Hepatocyte (in vitro differentiated cells): ENCODE data around the gene KNDC1. TPM values are rescaled to one million over a fixed set of nuclear protein-coding genes. Genes with fewer than 3 reads are reported as not detected.

Experiments used
- DNase-seq: peaks from one replicate; pipeline ENCODE4 v3.0.0-alpha.2; 2016; ENCODE audit warnings: low spot score
- H2AFZ ChIP-seq: fragments of 200-600 bp; sonication (generic); 2 replicates; pipeline ENCODE4 v1.6.0; 2016; ENCODE audit warnings: antibody characterized with exemption, mild to moderate bottlenecking
- H3K27ac ChIP-seq: fragments of 200-600 bp; sonication (generic); 2 replicates; pipeline ENCODE4 v1.5.1; 2016; ENCODE audit warnings: mild to moderate bottlenecking
- H3K27me3 ChIP-seq: fragments of 200-600 bp; sonication (generic); 2 replicates; pipeline ENCODE4 v1.6.1; 2016
- H3K36me3 ChIP-seq: fragments of 200-600 bp; sonication (generic); replicated peaks from 2 replicates; pipeline ENCODE4 v1.5.1; 2016; ENCODE audit warnings: low read depth; ENCODE audit not compliant: insufficient read depth
- H3K4me1 ChIP-seq: fragments of 200-600 bp; sonication (generic); 2 replicates; pipeline ENCODE4 v1.5.1; 2016; ENCODE audit warnings: mild to moderate bottlenecking, moderate library complexity; ENCODE audit not compliant: insufficient read depth
- H3K4me2 ChIP-seq: fragments of 200-600 bp; sonication (generic); 2 replicates; pipeline ENCODE4 v1.6.0; 2016
- H3K4me3 ChIP-seq: fragments of 200-600 bp; sonication (generic); 2 replicates; pipeline ENCODE4 v1.5.1; 2016; ENCODE audit warnings: mild to moderate bottlenecking
- H3K79me2 ChIP-seq: fragments of 200-600 bp; sonication (generic); 2 replicates; pipeline ENCODE4 v1.6.0; 2017; ENCODE audit warnings: mild to moderate bottlenecking
- H3K9me2 ChIP-seq: fragments of 200-600 bp; sonication (generic); replicated peaks from 2 replicates; pipeline ENCODE4 v1.6.0; 2017; ENCODE audit warnings: mild to moderate bottlenecking; ENCODE audit not compliant: insufficient read depth
- H3K9me3 ChIP-seq: fragments of 200-600 bp; sonication (generic); 2 replicates; pipeline ENCODE4 v1.5.1; 2016; ENCODE audit warnings: low read depth, mild to moderate bottlenecking
- H4K20me1 ChIP-seq: fragments of 200-600 bp; sonication (generic); 2 replicates; pipeline ENCODE4 v1.6.0; 2016; ENCODE audit warnings: mild to moderate bottlenecking; ENCODE audit not compliant: insufficient read depth, poor library complexity, severe bottlenecking
- EZH2 ChIP-seq: fragments of 200-600 bp; sonication (generic); IDR thresholded peaks from 2 replicates; pipeline ENCODE4 v1.6.1; 2016; ENCODE audit warnings: antibody characterized with exemption, mild to moderate bottlenecking, borderline replicate concordance
- EZH2phosphoT487 ChIP-seq: fragments of 200-600 bp; sonication (generic); IDR thresholded peaks from one replicate; pipeline ENCODE4 v1.6.1; 2018; ENCODE audit warnings: antibody characterized with exemption, mild to moderate bottlenecking, low read depth, moderate library complexity; ENCODE audit not compliant: unreplicated experiment, severe bottlenecking
- WGBS: methylation state at CpG from one replicate; pipeline ENCODE4 v1.1.6; 2016; ENCODE audit warnings: low lambda C conversion rate; ENCODE audit errors: missing lambda C conversion rate; 5-methylcytosine and 5-hydroxymethylcytosine counted together
- polyA plus RNA-seq: library from polyadenylated mRNA; unstranded; fragments of >200 nt; fragmentation: Nextera tagmentation; extraction: Ambion mirVana; gene quantifications from 2 replicates; pipeline ENCODE4 v1.2.1, GENCODE V29; 2016
- total RNA-seq: library from RNA; depleted of rRNA; stranded (reverse); fragments of >200 nt; gene quantifications from 2 replicates; pipeline ENCODE4 v1.2.3, GENCODE V29; 2014
- TF ChIP-seq, protein P1 (sequence below): fragments of 200-600 bp; sonication (generic); IDR thresholded peaks from 2 replicates; pipeline ENCODE4 v1.5.1; 2016; ENCODE audit warnings: antibody characterized with exemption, mild to moderate bottlenecking; ENCODE audit not compliant: poor library complexity

KNDC1 gene
- total and polyA plus RNA-seq, 2 experiments from 2014 or later = 3.8 to 4.3 TPM

- H3K27ac ChIP-seq = no peak overlapping the region
- no peaks in the 10 kb centered on the region for H3K9me2 ChIP-seq
- H4K20me1 ChIP-seq = no peaks in the 10 kb centered on the region
- H3K4me1 ChIP-seq = no peaks in the 10 kb centered on the region
- no peaks in the 10 kb centered on the region for H3K79me2 ChIP-seq
- H3K9me3 ChIP-seq = no peaks in the 10 kb centered on the region
- 98% methylated on average over 10 of the region's 10 CpGs for WGBS
- no peak for TF ChIP-seq EZH2phosphoT487
- no peak for TF ChIP-seq EZH2
- TF ChIP-seq, protein P1, sequence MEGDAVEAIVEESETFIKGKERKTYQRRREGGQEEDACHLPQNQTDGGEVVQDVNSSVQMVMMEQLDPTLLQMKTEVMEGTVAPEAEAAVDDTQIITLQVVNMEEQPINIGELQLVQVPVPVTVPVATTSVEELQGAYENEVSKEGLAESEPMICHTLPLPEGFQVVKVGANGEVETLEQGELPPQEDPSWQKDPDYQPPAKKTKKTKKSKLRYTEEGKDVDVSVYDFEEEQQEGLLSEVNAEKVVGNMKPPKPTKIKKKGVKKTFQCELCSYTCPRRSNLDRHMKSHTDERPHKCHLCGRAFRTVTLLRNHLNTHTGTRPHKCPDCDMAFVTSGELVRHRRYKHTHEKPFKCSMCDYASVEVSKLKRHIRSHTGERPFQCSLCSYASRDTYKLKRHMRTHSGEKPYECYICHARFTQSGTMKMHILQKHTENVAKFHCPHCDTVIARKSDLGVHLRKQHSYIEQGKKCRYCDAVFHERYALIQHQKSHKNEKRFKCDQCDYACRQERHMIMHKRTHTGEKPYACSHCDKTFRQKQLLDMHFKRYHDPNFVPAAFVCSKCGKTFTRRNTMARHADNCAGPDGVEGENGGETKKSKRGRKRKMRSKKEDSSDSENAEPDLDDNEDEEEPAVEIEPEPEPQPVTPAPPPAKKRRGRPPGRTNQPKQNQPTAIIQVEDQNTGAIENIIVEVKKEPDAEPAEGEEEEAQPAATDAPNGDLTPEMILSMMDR = no peak
- no peaks in the 10 kb centered on the region for H3K36me3 ChIP-seq
- H2AFZ ChIP-seq = no peak overlapping the region
- no peak overlapping the region for H3K4me2 ChIP-seq
- no peak for DNase-seq
- no peaks in the 10 kb centered on the region for H3K27me3 ChIP-seq
- no peak overlapping the region for H3K4me3 ChIP-seq
Measured at GRCh38 chr10:133190225-133190624, 30.2 kb downstream of the KNDC1 start.

GRCh38 chr10:133191651-133192050 lies 31.6 kb downstream of the KNDC1 start:
- Histone ChIP-seq H4K20me1 (no peaks in the 10 kb centered on the region), H3K9me3 (no peaks in the 10 kb centered on the region), H2AFZ (no peak overlapping the region), H3K79me2 (no peaks in the 10 kb centered on the region), H3K4me1 (no peaks in the 10 kb centered on the region), H3K4me3 (no peak overlapping the region), H3K27me3 (no peaks in the 10 kb centered on the region), H3K9me2 (no peaks in the 10 kb centered on the region), H3K27ac (no peak overlapping the region), H3K4me2 (no peak overlapping the region), H3K36me3 (no peaks in the 10 kb centered on the region)
- no peak for DNase-seq
- WGBS = 94% methylated on average over 4 of the region's 4 CpGs
- TF ChIP-seq EZH2phosphoT487 (no peak), EZH2 (no peak)
- TF ChIP-seq, protein P1 = no peak

DNA sequence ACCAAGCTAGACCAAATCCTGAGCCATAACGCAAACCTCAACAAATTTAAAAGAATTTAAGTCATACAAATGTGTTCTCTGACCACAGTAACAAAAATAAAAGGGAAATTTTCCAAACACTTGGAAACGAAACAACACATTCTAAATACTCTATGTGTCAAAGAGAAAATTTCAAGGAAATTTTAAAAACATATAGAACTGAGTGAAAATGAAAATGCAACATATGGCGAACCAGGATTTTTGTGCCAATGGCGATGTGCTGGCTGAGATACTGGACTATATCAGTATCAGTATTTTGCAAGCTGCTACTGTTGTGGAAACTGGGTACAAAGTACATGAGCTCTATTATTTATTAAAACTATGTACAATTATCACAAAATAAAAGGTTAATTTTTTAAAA lies 34.1 kb downstream of the KNDC1 start:
- Histone ChIP-seq H3K36me3 (no peaks in the 10 kb centered on the region), H3K9me3 (no peaks in the 10 kb centered on the region), H3K79me2 (no peaks in the 10 kb centered on the region), H4K20me1 (no peaks in the 10 kb centered on the region), H3K27ac (no peak overlapping the region), H3K4me2 (no peak overlapping the region), H3K4me1 (no peaks in the 10 kb centered on the region), H2AFZ (no peak overlapping the region), H3K9me2 (no peaks in the 10 kb centered on the region), H3K27me3 (no peaks in the 10 kb centered on the region), H3K4me3 (no peak overlapping the region)
- no peak for DNase-seq
- WGBS = 92% methylated on average over 4 of the region's 4 CpGs
- TF ChIP-seq, protein P1 = no peak
- no peak for TF ChIP-seq EZH2phosphoT487
- TF ChIP-seq EZH2 = no peak

- no peak overlapping the region for H3K4me3 ChIP-seq
- H3K79me2 ChIP-seq = no peaks in the 10 kb centered on the region
- no peaks in the 10 kb centered on the region for H3K36me3 ChIP-seq
- no peak overlapping the region for H3K4me2 ChIP-seq
- WGBS = 89% methylated on average over 19 of the region's 19 CpGs
- H3K9me3 ChIP-seq = no peaks in the 10 kb centered on the region
- H4K20me1 ChIP-seq = no peaks in the 10 kb centered on the region
- no peaks in the 10 kb centered on the region for H3K27me3 ChIP-seq
- H3K9me2 ChIP-seq = no peaks in the 10 kb centered on the region
- no peak overlapping the region for H3K27ac ChIP-seq
- no peak overlapping the region for H2AFZ ChIP-seq
- TF ChIP-seq, protein P1 = no peak
- no peak for TF ChIP-seq EZH2
- TF ChIP-seq EZH2phosphoT487 = no peak
- no peak for DNase-seq
- H3K4me1 ChIP-seq = no peaks in the 10 kb centered on the region
Measured at GRCh38 chr10:133195096-133195495, 35.1 kb downstream of the KNDC1 start.
